ENCODE measurements around the gene SMIM41. TPM values are rescaled to one million over a fixed set of nuclear protein-coding genes. Genes with fewer than 3 reads are reported as not detected.
A peak's percentile ranks its signal among the peaks of the same experiment; 100 is the strongest.

Gene SMIM41
- total RNA-seq, 4 donors from 2014 or later = not detected

DNA sequence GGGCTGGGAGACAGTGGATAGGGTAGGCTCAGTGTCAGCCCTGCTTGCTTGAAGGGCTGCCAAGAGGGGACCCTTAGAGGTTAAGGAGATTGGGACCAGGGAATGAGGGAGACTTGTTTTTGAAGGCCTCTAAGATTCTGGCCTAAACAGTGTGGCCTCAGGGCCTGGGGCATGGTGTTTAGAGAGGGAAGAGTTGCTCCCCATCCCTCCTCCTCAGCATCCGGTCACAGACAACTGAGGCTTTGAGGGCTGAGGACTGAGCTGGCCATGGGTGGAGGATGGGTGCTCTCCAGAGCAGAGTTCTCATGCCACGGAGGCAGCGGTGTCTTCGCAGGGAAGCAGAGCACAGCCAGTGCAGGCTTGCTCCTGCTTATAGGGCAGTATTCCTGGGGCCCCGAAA lies 62.9 kb downstream of the SMIM41 start:
- Histone ChIP-seq H3K36me3 (no peaks in the 10 kb centered on the region), H3K9me3 (no peaks in the 10 kb centered on the region), H3K27ac (no peak overlapping the region), H3K4me3 (no peak overlapping the region), H3K27me3 (no peaks in the 10 kb centered on the region), H3K4me1 (peaks cover 7 to 11% of the 10 kb centered on the region in 2 donors)
- no peak for ATAC-seq
- in situ Hi-C loops (cut with MboI; ENCODE audit: low sequenced_read_pairs in 4 of 4) (no loop called here), intact Hi-C loops (cut with DNase I; ENCODE audit: low total_unique reads) (no loop called here)
- DNase-seq = no peak
- TF ChIP-seq, protein P1, sequence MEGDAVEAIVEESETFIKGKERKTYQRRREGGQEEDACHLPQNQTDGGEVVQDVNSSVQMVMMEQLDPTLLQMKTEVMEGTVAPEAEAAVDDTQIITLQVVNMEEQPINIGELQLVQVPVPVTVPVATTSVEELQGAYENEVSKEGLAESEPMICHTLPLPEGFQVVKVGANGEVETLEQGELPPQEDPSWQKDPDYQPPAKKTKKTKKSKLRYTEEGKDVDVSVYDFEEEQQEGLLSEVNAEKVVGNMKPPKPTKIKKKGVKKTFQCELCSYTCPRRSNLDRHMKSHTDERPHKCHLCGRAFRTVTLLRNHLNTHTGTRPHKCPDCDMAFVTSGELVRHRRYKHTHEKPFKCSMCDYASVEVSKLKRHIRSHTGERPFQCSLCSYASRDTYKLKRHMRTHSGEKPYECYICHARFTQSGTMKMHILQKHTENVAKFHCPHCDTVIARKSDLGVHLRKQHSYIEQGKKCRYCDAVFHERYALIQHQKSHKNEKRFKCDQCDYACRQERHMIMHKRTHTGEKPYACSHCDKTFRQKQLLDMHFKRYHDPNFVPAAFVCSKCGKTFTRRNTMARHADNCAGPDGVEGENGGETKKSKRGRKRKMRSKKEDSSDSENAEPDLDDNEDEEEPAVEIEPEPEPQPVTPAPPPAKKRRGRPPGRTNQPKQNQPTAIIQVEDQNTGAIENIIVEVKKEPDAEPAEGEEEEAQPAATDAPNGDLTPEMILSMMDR (IDR thresholded peaks at IDR 0.05 in 4 of 5, conservative IDR thresholded peaks at IDR 0.05 in 1 of 5) = no peak
- TF ChIP-seq POLR2A (IDR thresholded peaks at IDR 0.05) = no peak

DNA sequence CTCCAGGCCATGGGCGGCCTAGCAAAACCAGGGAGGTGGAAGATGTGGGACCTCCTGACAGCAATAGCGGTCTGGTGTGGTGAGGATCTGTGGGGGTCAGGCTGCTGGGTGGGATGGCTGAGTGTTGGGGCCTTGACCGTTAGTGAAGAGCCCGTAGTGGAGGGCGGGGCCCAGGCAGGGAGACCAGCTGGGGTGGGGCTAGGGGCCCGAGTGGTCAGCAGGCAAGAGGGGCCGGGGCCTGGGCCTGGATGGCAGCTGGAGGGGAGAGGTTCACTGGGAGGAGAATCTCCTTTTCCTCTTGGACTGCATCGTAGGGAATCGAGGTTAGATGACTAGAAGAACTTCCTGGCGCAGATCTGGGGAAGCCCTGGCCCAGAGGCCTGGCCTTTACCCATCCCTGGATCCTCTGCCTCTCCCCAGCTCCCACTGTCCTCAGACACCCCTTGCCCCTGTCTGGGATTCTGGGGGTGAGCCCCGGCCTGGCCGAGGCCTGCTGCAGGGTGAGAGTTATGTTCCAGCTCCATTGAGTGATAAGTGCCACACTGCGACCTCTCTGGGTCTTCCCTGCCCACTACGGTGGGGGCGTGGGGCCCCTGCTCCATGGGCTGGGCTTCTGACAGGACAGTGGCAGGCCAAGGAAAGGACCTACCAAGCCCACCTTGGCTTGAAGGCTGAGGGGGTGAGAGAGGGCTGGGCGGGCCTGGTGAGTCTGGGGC lies 65.2 kb downstream of the SMIM41 start:
- TF ChIP-seq, protein P1 (IDR thresholded peaks at IDR 0.05 in 4 of 5, conservative IDR thresholded peaks at IDR 0.05 in 1 of 5) = no peak
- no peak for TF ChIP-seq POLR2A (IDR thresholded peaks at IDR 0.05)
- in situ Hi-C loops (cut with MboI; ENCODE audit: low sequenced_read_pairs in 4 of 4) (no loop called here), intact Hi-C loops (cut with DNase I; ENCODE audit: low total_unique reads) (loop anchor here (5.0 kb wide), 1 partner anchor 138 kb away; no protein-coding TSS in a partner anchor)
- ATAC-seq (no peak), DNase-seq (no peak)
- Histone ChIP-seq H3K36me3 (no peaks in the 10 kb centered on the region), H3K4me3 (no peak overlapping the region), H3K27ac (no peak overlapping the region), H3K9me3 (no peaks in the 10 kb centered on the region), H3K4me1 (peaks cover 14 to 26% of the 10 kb centered on the region in 2 donors), H3K27me3 (no peaks in the 10 kb centered on the region)

- H3K4me1 ChIP-seq = peaks cover 14 to 26% of the 10 kb centered on the region in 2 donors
- no peaks in the 10 kb centered on the region for H3K27me3 ChIP-seq
- no peaks in the 10 kb centered on the region for H3K36me3 ChIP-seq
- H3K9me3 ChIP-seq = no peaks in the 10 kb centered on the region
- in situ Hi-C loops (cut with MboI; ENCODE audit: low sequenced_read_pairs in 4 of 4) (no loop called here), intact Hi-C loops (cut with DNase I; ENCODE audit: low total_unique reads) (loop anchor here (5.0 kb wide), 1 partner anchor 137 kb away; no protein-coding TSS in a partner anchor)
- DNase-seq = no peak
- TF ChIP-seq POLR2A (IDR thresholded peaks at IDR 0.05) = no peak
- TF ChIP-seq, protein P1 (IDR thresholded peaks at IDR 0.05 in 4 of 5, conservative IDR thresholded peaks at IDR 0.05 in 1 of 5) = no peak
- H3K4me3 ChIP-seq = no peak overlapping the region
- no peak overlapping the region for H3K27ac ChIP-seq
- ATAC-seq = no peak
These were observed 66.0 kb downstream of the SMIM41 start for GRCh38 chr12:52145228-52146088.

DNA sequence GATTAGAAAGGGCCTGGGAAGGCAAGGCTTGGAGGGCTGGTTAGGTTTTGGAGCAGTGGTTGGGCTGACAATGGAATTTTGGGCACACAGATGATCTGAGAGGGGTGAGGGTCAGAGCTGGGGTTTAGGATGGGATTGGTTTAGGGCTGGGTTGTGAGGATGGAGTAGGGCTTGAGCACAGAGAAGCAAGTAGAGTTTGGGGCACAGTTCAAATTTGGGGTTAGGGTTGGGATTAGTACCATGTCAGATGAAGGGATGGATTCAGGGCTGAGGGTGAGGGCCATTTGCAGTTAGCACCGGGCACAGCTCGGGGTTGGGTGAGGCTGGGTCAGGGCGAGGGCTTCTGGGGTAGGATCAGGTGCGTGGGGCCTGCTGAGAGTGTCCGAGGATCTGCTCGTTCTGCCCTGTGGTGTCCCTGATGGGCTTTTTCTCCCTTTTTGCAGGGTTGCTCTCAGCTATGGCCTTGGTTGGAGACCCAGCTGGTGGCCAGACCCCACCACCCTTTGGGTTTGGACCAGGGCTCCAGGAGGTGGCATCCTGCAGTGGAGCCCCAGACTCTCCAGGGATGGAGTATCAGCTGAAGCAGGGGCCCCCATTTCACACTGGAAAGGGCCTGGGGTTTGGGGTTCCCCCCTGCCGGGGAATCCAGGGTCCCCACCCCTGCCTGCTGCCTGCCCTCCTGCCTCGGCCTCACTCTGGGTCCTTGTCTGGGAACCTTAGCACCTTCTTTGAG lies 66.8 kb downstream of the SMIM41 start:
- in situ Hi-C loops (cut with MboI; ENCODE audit: low sequenced_read_pairs in 4 of 4) (no loop called here), intact Hi-C loops (cut with DNase I; ENCODE audit: low total_unique reads) (loop anchor here (5.0 kb wide), 1 partner anchor 136 kb away; no protein-coding TSS in a partner anchor)
- TF ChIP-seq, protein P1 (IDR thresholded peaks at IDR 0.05 in 4 of 5, conservative IDR thresholded peaks at IDR 0.05 in 1 of 5) = no peak
- no peak for TF ChIP-seq POLR2A (IDR thresholded peaks at IDR 0.05)
- Histone ChIP-seq H3K4me3 (no peak overlapping the region), H3K27ac (peak overlapping the region; percentile 60 to 90 (median 82)), H3K27me3 (no peaks in the 10 kb centered on the region), H3K9me3 (no peaks in the 10 kb centered on the region), H3K4me1 (peaks cover 14 to 26% of the 10 kb centered on the region in 2 donors), H3K36me3 (no peaks in the 10 kb centered on the region)
- ATAC-seq = no peak
- no peak for DNase-seq
